HCT116 (cell line): Measurements from ENCODE around the gene PRPF4. TPM values are rescaled to one million over a fixed set of nuclear protein-coding genes. Genes with fewer than 3 reads are reported as not detected.
A peak's percentile ranks its signal among the peaks of the same experiment; 100 is the strongest.

Experiments used
- ATAC-seq: fragments of 200-7000 bp; cut with Tn5 transposase; 2 replicates; pipeline ENCODE4 v1.9.1; 2020; ENCODE audit warnings: mild to moderate bottlenecking, moderate library complexity
- BruUV-seq: library from RNA; stranded (reverse); fragments of 400-500 nt; replicated peaks from 2 replicates; lab custom pipeline; 2021; lab: Mats Ljungman, UMichigan
- CTCF ChIA-PET: fragments of 300-600 bp; sonication (Branson Sonifier 250); formaldehyde crosslinking; loops from one replicate; lab custom pipeline; 2021; ENCODE audit warnings: antibody characterized with exemption; lab: Charles Lee
- POLR2A ChIA-PET: fragments of 300-600, 350-600 bp; sonication (Branson Sonifier 250); formaldehyde crosslinking; loops from one replicate; lab custom pipeline; 2021; ENCODE audit warnings: antibody characterized with exemption; lab: Charles Lee
- RAD21 ChIA-PET, 2 experiments: fragments of 300-600 bp; sonication (Branson Sonifier 250); formaldehyde crosslinking; loops; one replicate each; lab custom pipeline; 2023; ENCODE audit warnings: low total read pairs in 2 of 2; ENCODE audit not compliant: uncharacterized antibody in 2 of 2, unreplicated experiment in 2 of 2, low non-redundant PET in 1 of 2; lab: Charles Lee
- DNase-seq: peaks from one replicate; pipeline ENCODE4 v3.0.0-alpha.2; 2010; ENCODE audit warnings: low read depth, low spot score
- H2AFZ ChIP-seq: fragments of 200-600 bp; shearing (Covaris generic), sonication (generic); 2 replicates; pipeline ENCODE4 v1.6.1; 2017; ENCODE audit warnings: low read depth, mixed run types, mixed read lengths, antibody characterized with exemption, low read length; ENCODE audit not compliant: poor library complexity, severe bottlenecking
- H3K27ac ChIP-seq: 2 replicates; pipeline ENCODE4 v1.5.1; 2012; ENCODE audit warnings: low read depth, low read length
- H3K27me3 ChIP-seq: fragments of 200-600 bp; sonication (generic); 2 replicates; pipeline ENCODE4 v1.6.1; 2016; ENCODE audit warnings: mixed run types, low read length, mixed read lengths; ENCODE audit not compliant: insufficient read depth
- H3K36me3 ChIP-seq, 2 experiments: fragments of 200-500 bp in 1 of 2; fragments of 200-600 bp in 1 of 2; sonication (Bioruptor generic) in 1 of 2; sonication (generic) in 1 of 2; 2 replicates each; pipeline versions ENCODE4 v1.5.1 to v1.6.1; 2014 to 2016; ENCODE audit warnings: low read length in 2 of 2, inconsistent platforms in 1 of 2, mixed read lengths in 1 of 2, mixed run types in 1 of 2; ENCODE audit not compliant: insufficient read depth in 2 of 2, control insufficient read depth in 1 of 2
- H3K4me1 ChIP-seq, 2 experiments: fragments of 200-600 bp in 1 of 2; sonication (generic) in 1 of 2; 2 replicates each; pipeline versions ENCODE4 v1.5.1 to v1.6.1; 2012 to 2017; ENCODE audit warnings: low read length in 2 of 2, inconsistent platforms in 1 of 2, mild to moderate bottlenecking in 1 of 2, mixed read lengths in 1 of 2, mixed run types in 1 of 2, moderate library complexity in 1 of 2; ENCODE audit not compliant: insufficient read depth in 2 of 2, control insufficient read depth in 1 of 2
- H3K4me2 ChIP-seq: fragments of 200-600 bp; sonication (generic); 2 replicates; pipeline ENCODE4 v1.6.1; 2017; ENCODE audit warnings: mixed run types, low read length, mixed read lengths
- H3K4me3 ChIP-seq, 2 experiments: fragments of 200-600 bp in 1 of 2; sonication (generic) in 1 of 2; replicated peaks in 1 of 2; 2 replicates each; pipeline ENCODE4 v1.5.1; 2011 to 2016; ENCODE audit warnings: low read length in 2 of 2, control low read depth in 1 of 2, low read depth in 1 of 2, mild to moderate bottlenecking in 1 of 2, mixed read lengths in 1 of 2, mixed run types in 1 of 2
- H3K79me2 ChIP-seq: fragments of 200-600 bp; sonication (generic); 2 replicates; pipeline ENCODE4 v1.6.1; 2017; ENCODE audit warnings: mild to moderate bottlenecking, mixed run types, low read length, moderate library complexity, mixed read lengths; ENCODE audit not compliant: insufficient read depth
- H3K9ac ChIP-seq: fragments of 200-600 bp; sonication (generic); 2 replicates; pipeline ENCODE4 v1.6.1; 2016; ENCODE audit warnings: low read length, mixed read lengths
- H3K9me2 ChIP-seq: fragments of 200-600 bp; sonication (generic), shearing (Covaris generic); 2 replicates; pipeline ENCODE4 v1.6.1; 2017; ENCODE audit warnings: mixed run types, mild to moderate bottlenecking, moderate library complexity; ENCODE audit not compliant: insufficient read depth
- H3K9me3 ChIP-seq, 2 experiments: fragments of 200-500 bp in 1 of 2; fragments of 200-600 bp in 1 of 2; sonication (Bioruptor generic) in 1 of 2; sonication (generic) in 1 of 2; 2 replicates each; pipeline ENCODE4 v1.6.1; 2014 to 2017; ENCODE audit warnings: low read length in 2 of 2, mixed read lengths in 2 of 2, inconsistent platforms in 1 of 2, low read depth in 1 of 2, mild to moderate bottlenecking in 1 of 2, mixed run types in 1 of 2, moderate library complexity in 1 of 2; ENCODE audit not compliant: control insufficient read depth in 1 of 2, insufficient read depth in 1 of 2
- H4K20me1 ChIP-seq: fragments of 200-600 bp; sonication (generic), shearing (Covaris generic); 2 replicates; pipeline ENCODE4 v1.6.1; 2017; ENCODE audit warnings: mixed run types, mild to moderate bottlenecking, moderate library complexity; ENCODE audit not compliant: insufficient read depth
- ATF3 ChIP-seq: IDR thresholded peaks from 2 replicates; pipeline ENCODE4 v1.6.1; 2012
- CBX3 ChIP-seq: IDR thresholded peaks from 2 replicates; pipeline ENCODE4 v1.6.1; 2012; ENCODE audit warnings: low read depth
- CTCF ChIP-seq, 3 experiments: fragments of 200-600 bp in 1 of 3; sonication (generic) in 1 of 3; IDR thresholded peaks in 2 of 3; conservative IDR thresholded peaks in 1 of 3; 2 replicates each; pipeline ENCODE4 v1.5.1; 2012 to 2017; ENCODE audit warnings: low read depth in 2 of 3, low read length in 2 of 3, antibody characterized with exemption in 1 of 3, borderline replicate concordance in 1 of 3, control low read depth in 1 of 3, mild to moderate bottlenecking in 1 of 3, mixed read lengths in 1 of 3, mixed run types in 1 of 3, moderate library complexity in 1 of 3; ENCODE audit not compliant: insufficient read depth in 1 of 3
- EGR1 ChIP-seq: IDR thresholded peaks from 2 replicates; pipeline ENCODE4 v1.6.1; 2012; ENCODE audit warnings: low read depth
- EZH2 ChIP-seq: fragments of 200-600 bp; sonication (generic); IDR thresholded peaks from 2 replicates; pipeline ENCODE4 v1.6.1; 2017; ENCODE audit warnings: antibody characterized with exemption, mixed run types
- EZH2phosphoT487 ChIP-seq: fragments of 200-600 bp; IDR thresholded peaks from 2 replicates; pipeline ENCODE4 v1.6.1; 2018; ENCODE audit warnings: antibody characterized with exemption, borderline replicate concordance
- MAX ChIP-seq: IDR thresholded peaks from 2 replicates; pipeline ENCODE4 v1.6.1; 2012
- POLR2A ChIP-seq: IDR thresholded peaks from 2 replicates; pipeline ENCODE4 v1.7.0; 2011; ENCODE audit warnings: borderline replicate concordance; ENCODE audit not compliant: insufficient read depth, insufficient read length; ENCODE audit errors: extremely low read depth
- POLR2AphosphoS5 ChIP-seq: IDR thresholded peaks from 2 replicates; pipeline ENCODE4 v1.6.1; 2011; ENCODE audit warnings: mild to moderate bottlenecking, low read depth, low read length, moderate library complexity
- SIN3A ChIP-seq: IDR thresholded peaks from 2 replicates; pipeline ENCODE4 v1.6.1; 2012; ENCODE audit warnings: low read depth
- SP1 ChIP-seq: IDR thresholded peaks from 2 replicates; pipeline ENCODE4 v1.6.1; 2012; ENCODE audit warnings: low read depth
- SRF ChIP-seq: IDR thresholded peaks from 2 replicates; pipeline ENCODE4 v1.6.1; 2012; ENCODE audit warnings: low read depth
- TCF7L2 ChIP-seq: IDR thresholded peaks from 2 replicates; pipeline ENCODE4 v1.7.0; 2011; ENCODE audit warnings: borderline replicate concordance, inconsistent platforms; ENCODE audit not compliant: insufficient read depth, insufficient read length; ENCODE audit errors: extremely low read depth
- YY1 ChIP-seq: IDR thresholded peaks from 2 replicates; pipeline ENCODE4 v1.6.1; 2011; ENCODE audit warnings: low read length, low read depth, moderate library complexity, mild to moderate bottlenecking; ENCODE audit not compliant: insufficient replicate concordance; ENCODE audit errors: extremely low read depth
- ZBTB33 ChIP-seq: IDR thresholded peaks from 2 replicates; pipeline ENCODE4 v1.6.1; 2011; ENCODE audit warnings: mild to moderate bottlenecking, low read length, moderate library complexity; ENCODE audit not compliant: insufficient replicate concordance; ENCODE audit errors: extremely low read depth
- ZFX ChIP-seq: fragments of 450-650 bp; IDR thresholded peaks from 2 replicates; pipeline ENCODE4 v1.6.1; 2017
- ZNF274 ChIP-seq: fragments of 200-500 bp; sonication (Bioruptor generic); IDR thresholded peaks from 2 replicates; pipeline ENCODE4 v1.6.1; 2014; ENCODE audit warnings: mild to moderate bottlenecking, low read depth, low read length, inconsistent platforms
- intact Hi-C: fragments of 100-400 bp; cut with micrococcal nuclease; formaldehyde crosslinking; loops from 2 replicates; pipeline ENCODE4 v1.10.0; 2022
- total RNA-seq: library from RNA; stranded (reverse); gene quantifications from one replicate; pipeline ENCODE4 v1.2.1, GENCODE V29; 2021; ENCODE audit not compliant: unreplicated experiment

The PRPF4 gene
- total RNA-seq, 1 experiment from 2014 or later, result 53.9 TPM

GRCh38 chr9:113340011-113340699 lies 64.7 kb downstream of the PRPF4 start, which contains the start of gene WDR31:
Gene WDR31 (minus strand): TSS chr9:113340275. CDS start chr9:113332022, 8,253 bp downstream.
- Histone ChIP-seq H3K27me3 (no peaks in the 10 kb centered on the region), H3K4me2 (peak within 1 kb of the TSS; percentile 88), H4K20me1 (no peaks in the 10 kb centered on the region), H3K4me3 (peak within 1 kb of the TSS; percentile 85), H3K36me3 (no peaks in the 10 kb centered on the region), H3K9ac (peak within 1 kb of the TSS; percentile 73), H3K79me2 (no peaks in the 10 kb centered on the region), H3K9me2 (no peaks in the 10 kb centered on the region), H3K4me1 (peaks cover 14 to 28% of the 10 kb centered on the region in 2 experiments), H3K9me3 (no peaks in the 10 kb centered on the region), H3K27ac (peak within 1 kb of the TSS; percentile 63), H2AFZ (peak within 1 kb of the TSS; percentile 96)
- ChIA-PET POLR2A (interaction anchor here (0.6 to 1.7 kb wide), 5 partner anchors 10 to 70 kb away, joined by 3 to 13 read pairs (median 5); partner anchors contain the start of genes BSPRY, C9orf43, HDHD3 and POLE3), CTCF (interaction anchor here (1.0 to 1.2 kb wide), 2 partner anchors 30 to 67 kb away, joined by 3 to 4 read pairs; no protein-coding TSS in a partner anchor), RAD21 (no interaction called here)
- ATAC-seq, result peak; percentile 96
- intact Hi-C loops, result loop anchor here (1.0 kb wide), 1 partner anchor 65 kb away; the partner anchor contains the start of genes CDC26 and PRPF4
- no peak for TF ChIP-seq ATF3
- TF ChIP-seq CTCF (IDR thresholded peaks at IDR 0.05 in 2 of 3, conservative IDR thresholded peaks at IDR 0.05 in 1 of 3; ENCODE audit: borderline replicate concordance in 1 of 3, insufficient read depth in 1 of 3, low read depth in 2 of 3, low read length in 2 of 3), result no peak
- peak; percentile 54 for TF ChIP-seq POLR2A
- TF ChIP-seq ZNF274, result no peak
- TF ChIP-seq SIN3A, result peak; percentile 80; the same call in 1 of the 2 replicates
- TF ChIP-seq EGR1, result 0 out of 2 replicates have a peak, but pooled peaks have one; percentile 23
- peak; percentile 90 for TF ChIP-seq POLR2AphosphoS5
- TF ChIP-seq SRF, result peak; percentile 73; the same call in 1 of the 2 replicates
- peak; percentile 84 for TF ChIP-seq ZBTB33
- TF ChIP-seq YY1, result peak; percentile 86
- peak; percentile 99 for TF ChIP-seq CBX3
- peak; percentile 12 for TF ChIP-seq TCF7L2
- TF ChIP-seq EZH2phosphoT487, result no peak
- peak; percentile 55 for TF ChIP-seq ZFX
- no peak for TF ChIP-seq EZH2
- peak; percentile 89 for TF ChIP-seq MAX
- TF ChIP-seq SP1, result peak; percentile 84
- peak; percentile 71 for DNase-seq
- BruUV-seq, result no TSS peak
